SK-N-SH treated with all-trans-retinoic acid at 6 μM for 48 hours (cell line): ENCODE data around the gene CENPT.

ENCODE experiments used
- ATAC-seq: fragments of 200-7000 bp; cut with Tn5 transposase; 3 replicates; pipeline ENCODE4 v1.9.1; 2020; ENCODE audit warnings: mild to moderate bottlenecking, moderate library complexity
- CSDC2 ChIP-seq: fragments of 250-450 bp; sonication (Bioruptor Pico); IDR thresholded peaks from 2 replicates; pipeline ENCODE4 v1.5.0; 2020; ENCODE audit warnings: mild to moderate bottlenecking, moderate library complexity
- ESRRG ChIP-seq: fragments of 250-450 bp; sonication (Bioruptor Pico); IDR thresholded peaks from 2 replicates; pipeline ENCODE4 v1.6.1; 2021; ENCODE audit warnings: mild to moderate bottlenecking
- GLIS3 ChIP-seq: fragments of 250-450 bp; sonication (Bioruptor Pico); IDR thresholded peaks from 2 replicates; pipeline ENCODE4 v1.5.0; 2020; ENCODE audit warnings: mild to moderate bottlenecking, moderate library complexity
- OSR1 ChIP-seq: fragments of 250-450 bp; sonication (Bioruptor Pico); IDR thresholded peaks from 2 replicates; pipeline ENCODE4 v1.8.0; 2022; ENCODE audit warnings: moderate library complexity, mild to moderate bottlenecking, inconsistent platforms
- POU6F1 ChIP-seq: fragments of 250-450 bp; sonication (Bioruptor Pico); IDR thresholded peaks from 2 replicates; pipeline ENCODE4 v1.8.0; 2021; ENCODE audit warnings: low read depth, mild to moderate bottlenecking, moderate library complexity, borderline replicate concordance
- PPARA ChIP-seq: fragments of 250-450 bp; sonication (Bioruptor Pico); IDR thresholded peaks from 2 replicates; pipeline ENCODE4 v1.5.0; 2020; ENCODE audit warnings: mild to moderate bottlenecking, borderline replicate concordance
- RARB ChIP-seq: fragments of 250-450 bp; sonication (Bioruptor Pico); IDR thresholded peaks from 2 replicates; pipeline ENCODE4 v1.8.0; 2021; ENCODE audit warnings: mild to moderate bottlenecking, moderate library complexity
- SNAI2 ChIP-seq: fragments of 250-450 bp; sonication (Bioruptor Pico); IDR thresholded peaks from 2 replicates; pipeline ENCODE4 v1.5.0; 2020; ENCODE audit warnings: mild to moderate bottlenecking, moderate library complexity
- TCF4 ChIP-seq: fragments of 250-450 bp; sonication (Bioruptor Pico); IDR thresholded peaks from 2 replicates; pipeline ENCODE4 v1.8.0; 2021; ENCODE audit warnings: mild to moderate bottlenecking, moderate library complexity, borderline replicate concordance
- TOX ChIP-seq: fragments of 250-450 bp; sonication (Bioruptor Pico); IDR thresholded peaks from 2 replicates; pipeline ENCODE4 v1.8.0; 2021; ENCODE audit warnings: mild to moderate bottlenecking, moderate library complexity, borderline replicate concordance
- TSHZ2 ChIP-seq: fragments of 250-450 bp; sonication (Bioruptor Pico); IDR thresholded peaks from 2 replicates; pipeline ENCODE4 v1.5.0; 2020; ENCODE audit warnings: mild to moderate bottlenecking, moderate library complexity
- ZC3H10 ChIP-seq: fragments of 250-450 bp; sonication (Bioruptor Pico); IDR thresholded peaks from 2 replicates; pipeline ENCODE4 v1.5.1; 2021; ENCODE audit warnings: mild to moderate bottlenecking, moderate library complexity
- ZFP30 ChIP-seq: fragments of 450-650 bp; formaldehyde crosslinking; IDR thresholded peaks from 2 replicates; pipeline ENCODE4 v1.5.0; 2022; ENCODE audit warnings: mild to moderate bottlenecking, moderate library complexity
- ZNF565 ChIP-seq: fragments of 450-650 bp; formaldehyde crosslinking; conservative IDR thresholded peaks from 2 replicates; pipeline ENCODE4 v1.5.0; 2020; ENCODE audit warnings: low read depth, mild to moderate bottlenecking, moderate library complexity
- ZNF8 ChIP-seq: fragments of 450-650 bp; formaldehyde crosslinking; IDR thresholded peaks from 2 replicates; pipeline ENCODE4 v1.5.0; 2020; ENCODE audit warnings: mild to moderate bottlenecking, moderate library complexity
- TF ChIP-seq, protein P1 (sequence below): fragments of 250-450 bp; sonication (Bioruptor Pico); IDR thresholded peaks from 2 replicates; pipeline ENCODE4 v1.8.0; 2020; ENCODE audit warnings: mild to moderate bottlenecking, moderate library complexity, borderline replicate concordance
- TF ChIP-seq, protein P2 (sequence below): fragments of 250-450 bp; sonication (Bioruptor Pico); IDR thresholded peaks from 2 replicates; pipeline ENCODE4 v1.5.1; 2021; ENCODE audit warnings: mild to moderate bottlenecking, moderate library complexity

Gene CENPT

DNA sequence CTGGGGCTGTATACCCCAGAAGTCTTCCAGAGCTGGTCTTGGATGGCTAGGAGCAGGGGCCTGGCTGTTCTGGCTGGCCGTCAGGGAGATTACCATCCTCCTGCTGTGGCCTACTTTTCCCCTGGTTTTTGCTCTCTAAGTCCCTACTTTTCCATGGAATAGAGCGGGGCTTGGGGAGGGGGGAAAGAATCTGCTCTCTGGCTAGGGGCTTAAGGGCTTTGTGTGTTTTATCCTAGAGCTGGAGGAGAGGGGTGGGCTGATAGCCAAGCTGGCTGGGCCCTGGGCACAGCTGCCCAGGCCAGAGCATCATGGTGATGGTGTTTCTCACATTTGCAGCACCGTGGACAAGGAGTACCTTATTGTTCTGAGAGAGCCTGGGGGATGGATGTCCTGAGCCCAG, 40.8 kb upstream of the CENPT start (continued):
- no peak for TF ChIP-seq PPARA (CRISPR knock-in tag)
- TF ChIP-seq, protein P1, sequence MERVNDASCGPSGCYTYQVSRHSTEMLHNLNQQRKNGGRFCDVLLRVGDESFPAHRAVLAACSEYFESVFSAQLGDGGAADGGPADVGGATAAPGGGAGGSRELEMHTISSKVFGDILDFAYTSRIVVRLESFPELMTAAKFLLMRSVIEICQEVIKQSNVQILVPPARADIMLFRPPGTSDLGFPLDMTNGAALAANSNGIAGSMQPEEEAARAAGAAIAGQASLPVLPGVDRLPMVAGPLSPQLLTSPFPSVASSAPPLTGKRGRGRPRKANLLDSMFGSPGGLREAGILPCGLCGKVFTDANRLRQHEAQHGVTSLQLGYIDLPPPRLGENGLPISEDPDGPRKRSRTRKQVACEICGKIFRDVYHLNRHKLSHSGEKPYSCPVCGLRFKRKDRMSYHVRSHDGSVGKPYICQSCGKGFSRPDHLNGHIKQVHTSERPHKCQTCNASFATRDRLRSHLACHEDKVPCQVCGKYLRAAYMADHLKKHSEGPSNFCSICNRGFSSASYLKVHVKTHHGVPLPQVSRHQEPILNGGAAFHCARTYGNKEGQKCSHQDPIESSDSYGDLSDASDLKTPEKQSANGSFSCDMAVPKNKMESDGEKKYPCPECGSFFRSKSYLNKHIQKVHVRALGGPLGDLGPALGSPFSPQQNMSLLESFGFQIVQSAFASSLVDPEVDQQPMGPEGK (CRISPR knock-in tag), result no peak
- no peak for TF ChIP-seq GLIS3

GRCh38 chr16:67886387-67886786, 38.9 kb upstream of the CENPT start:
- no peak for ATAC-seq
- TF ChIP-seq ZNF8 (CRISPR knock-in tag), result no peak
- TF ChIP-seq, protein P2, sequence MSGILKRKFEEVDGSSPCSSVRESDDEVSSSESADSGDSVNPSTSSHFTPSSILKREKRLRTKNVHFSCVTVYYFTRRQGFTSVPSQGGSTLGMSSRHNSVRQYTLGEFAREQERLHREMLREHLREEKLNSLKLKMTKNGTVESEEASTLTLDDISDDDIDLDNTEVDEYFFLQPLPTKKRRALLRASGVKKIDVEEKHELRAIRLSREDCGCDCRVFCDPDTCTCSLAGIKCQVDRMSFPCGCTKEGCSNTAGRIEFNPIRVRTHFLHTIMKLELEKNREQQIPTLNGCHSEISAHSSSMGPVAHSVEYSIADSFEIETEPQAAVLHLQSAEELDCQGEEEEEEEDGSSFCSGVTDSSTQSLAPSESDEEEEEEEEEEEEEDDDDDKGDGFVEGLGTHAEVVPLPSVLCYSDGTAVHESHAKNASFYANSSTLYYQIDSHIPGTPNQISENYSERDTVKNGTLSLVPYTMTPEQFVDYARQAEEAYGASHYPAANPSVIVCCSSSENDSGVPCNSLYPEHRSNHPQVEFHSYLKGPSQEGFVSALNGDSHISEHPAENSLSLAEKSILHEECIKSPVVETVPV (CRISPR knock-in tag), result no peak
- TF ChIP-seq, protein P1 (CRISPR knock-in tag), result no peak
- TF ChIP-seq RARB (CRISPR knock-in tag), result no peak
- no peak for TF ChIP-seq OSR1 (CRISPR knock-in tag)
- TF ChIP-seq SNAI2 (CRISPR knock-in tag), result no peak
- TF ChIP-seq GLIS3, result no peak
- TF ChIP-seq ESRRG (CRISPR knock-in tag), result no peak
- no peak for TF ChIP-seq ZC3H10 (CRISPR knock-in tag)
- no peak for TF ChIP-seq ZFP30
- TF ChIP-seq CSDC2 (CRISPR knock-in tag), result no peak
- TF ChIP-seq POU6F1, result no peak

DNA sequence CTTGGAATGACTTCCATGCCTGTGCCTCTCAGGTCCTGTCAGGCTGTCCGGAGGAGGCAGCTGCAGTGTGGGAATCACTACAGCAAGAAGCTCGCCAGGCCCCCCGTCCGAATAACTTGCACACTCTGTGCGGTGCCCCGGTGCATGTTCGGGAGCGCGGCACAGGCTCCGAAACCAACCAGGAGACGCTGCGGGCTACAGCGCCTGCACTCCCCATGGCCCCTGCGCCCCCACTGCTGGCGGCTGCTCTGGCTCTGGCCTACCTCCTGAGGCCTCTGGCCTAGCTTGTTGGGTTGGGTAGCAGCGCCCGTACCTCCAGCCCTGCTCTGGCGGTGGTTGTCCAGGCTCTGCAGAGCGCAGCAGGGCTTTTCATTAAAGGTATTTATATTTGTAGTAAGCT, 38.5 kb upstream of the CENPT start:
- no peak for TF ChIP-seq TSHZ2 (CRISPR knock-in tag)
- no peak for TF ChIP-seq TOX (CRISPR knock-in tag)
- TF ChIP-seq ESRRG (CRISPR knock-in tag), result no peak
- TF ChIP-seq ZNF565 (CRISPR knock-in tag), result no peak
- no peak for ATAC-seq

DNA sequence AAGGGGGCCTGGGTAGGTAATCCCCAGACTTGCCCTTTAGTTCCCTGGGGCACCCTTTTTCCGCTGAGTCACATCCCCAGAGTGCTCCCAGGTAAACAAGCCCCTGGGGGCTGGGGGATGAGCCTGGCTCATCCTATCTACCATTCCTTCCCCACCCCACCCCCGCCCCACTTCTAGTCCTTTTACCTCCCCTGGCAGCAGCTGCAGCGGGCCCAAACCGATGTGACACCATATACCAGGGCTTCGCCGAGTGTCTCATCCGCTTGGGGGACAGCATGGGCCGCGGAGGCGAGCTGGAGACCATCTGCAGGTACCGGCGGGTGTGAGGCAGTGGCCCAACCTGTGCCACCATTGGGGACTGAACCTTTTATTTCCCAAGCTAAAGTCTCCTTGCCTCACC, 38.1 kb upstream of the CENPT start:
- no peak for ATAC-seq
- no peak for TF ChIP-seq TCF4 (CRISPR knock-in tag)
- TF ChIP-seq POU6F1, result no peak
